Gastrocnemius medialis (tissue), 4 donors: ENCODE results near the gene ADCY7.

Source experiments
- CTCF ChIP-seq, 5 experiments: fragments of 450-650 bp in 3 of 5; fragments of 200-600 bp in 2 of 5; sonication (generic) in 2 of 5; IDR thresholded peaks in 4 of 5; conservative IDR thresholded peaks in 1 of 5; 1 replicate in 4 of 5; 2 replicates in 1 of 5; pipeline ENCODE4 v1.5.1; 2016 to 2019; ENCODE audit warnings: antibody characterized with exemption in 5 of 5, mild to moderate bottlenecking in 3 of 5, moderate library complexity in 3 of 5
- POLR2A ChIP-seq, 2 donors: fragments of 450-650 bp; IDR thresholded peaks; one replicate each; pipeline ENCODE4 v1.6.1; 2017; ENCODE audit warnings: antibody characterized with exemption in 2 of 2, mild to moderate bottlenecking in 2 of 2, moderate library complexity in 2 of 2

DNA sequence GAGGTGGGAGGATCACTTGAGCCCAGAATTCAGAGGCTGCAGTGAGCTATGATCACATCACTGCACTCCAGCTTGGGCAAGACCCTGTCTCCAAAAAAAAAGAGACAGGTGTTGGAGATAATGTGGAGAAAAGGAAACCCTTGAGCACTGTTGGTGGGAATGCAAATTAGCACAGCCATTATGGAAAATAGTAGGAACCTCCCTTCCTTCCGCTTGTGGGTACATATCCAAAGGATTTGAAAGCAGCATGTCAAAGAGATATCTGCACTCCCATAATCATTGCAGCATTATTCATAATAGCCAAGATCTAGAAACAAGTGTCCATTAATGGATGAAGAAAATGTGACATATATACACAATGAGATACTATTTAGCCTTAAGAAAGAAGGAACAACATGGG is 9.7 kb upstream of the ADCY7 start:
- TF ChIP-seq CTCF (IDR thresholded peaks at IDR 0.05 in 4 of 5, conservative IDR thresholded peaks at IDR 0.05 in 1 of 5): no peak
- no peak for TF ChIP-seq POLR2A (IDR thresholded peaks at IDR 0.05)
